ENCODE data around the gene GSAP. TPM values are rescaled to one million over a fixed set of nuclear protein-coding genes. Genes with fewer than 3 reads are reported as not detected.

The GSAP gene
- polyA plus RNA-seq, 3 donors, result 19.1 to 105 (median 35.6) TPM

DNA sequence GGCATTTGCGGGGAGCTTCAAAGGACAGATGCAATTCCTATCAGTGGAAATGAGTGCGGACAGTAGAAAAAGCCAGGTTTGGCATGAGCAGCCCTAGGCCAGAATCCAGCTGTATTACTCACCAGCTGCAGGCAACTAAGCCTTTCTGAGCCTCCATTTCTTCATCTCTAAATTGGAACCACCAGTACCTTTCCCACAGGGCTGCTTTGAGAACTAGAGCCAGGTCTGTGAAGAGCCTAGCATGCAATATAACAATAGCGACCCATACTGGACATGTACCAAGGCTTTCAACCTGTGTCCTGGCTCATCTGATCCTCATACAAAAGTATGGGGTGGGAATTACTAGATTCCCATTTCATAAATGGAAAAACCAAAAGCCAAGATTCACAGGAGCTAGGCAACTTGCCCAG, 101.0 kb downstream of the GSAP start:
- Histone ChIP-seq H3K4me1 (ENCODE audit: control insufficient read depth in 1 of 2, insufficient read depth in 2 of 2, low read length in 2 of 2) (peaks cover 13 to 20% of the 10 kb centered on the region in 2 donors), H4K20me1 (ENCODE audit: insufficient read depth, low read length) (peaks cover 21% of the 10 kb centered on the region), H2AFZ (ENCODE audit: insufficient read depth, low read depth, low read length, poor library complexity, severe bottlenecking) (no peak overlapping the region), H3K9me3 (replicated peaks in 1 of 2; ENCODE audit: control insufficient read depth in 1 of 2, insufficient read depth in 1 of 2, low read length in 2 of 2) (no peaks in the 10 kb centered on the region), H3K9ac (ENCODE audit: insufficient read depth, low read length, poor library complexity, severe bottlenecking) (no peak overlapping the region), H3K4me2 (replicated peaks; ENCODE audit: extremely low read depth, low read length, poor library complexity, severe bottlenecking) (no peak overlapping the region), H3K36me3 (replicated peaks in 1 of 2; ENCODE audit: control insufficient read depth in 1 of 2, insufficient read depth in 2 of 2, low read length in 2 of 2) (peaks cover 80 to 93% of the 10 kb centered on the region in 2 donors), H3K27me3 (ENCODE audit: control insufficient read depth in 2 of 2, insufficient read depth in 2 of 2, low read length in 2 of 2) (no peaks in the 10 kb centered on the region), H3K27ac (ENCODE audit: low read depth in 1 of 2, low read length in 2 of 2) (no peak overlapping the region), H3K4me3 (replicated peaks in 1 of 3; ENCODE audit: low read depth in 2 of 3, low read length in 3 of 3) (no peak overlapping the region), H3K79me2 (ENCODE audit: insufficient read depth, low read length) (no peaks in the 10 kb centered on the region)
- TF ChIP-seq, protein P1, sequence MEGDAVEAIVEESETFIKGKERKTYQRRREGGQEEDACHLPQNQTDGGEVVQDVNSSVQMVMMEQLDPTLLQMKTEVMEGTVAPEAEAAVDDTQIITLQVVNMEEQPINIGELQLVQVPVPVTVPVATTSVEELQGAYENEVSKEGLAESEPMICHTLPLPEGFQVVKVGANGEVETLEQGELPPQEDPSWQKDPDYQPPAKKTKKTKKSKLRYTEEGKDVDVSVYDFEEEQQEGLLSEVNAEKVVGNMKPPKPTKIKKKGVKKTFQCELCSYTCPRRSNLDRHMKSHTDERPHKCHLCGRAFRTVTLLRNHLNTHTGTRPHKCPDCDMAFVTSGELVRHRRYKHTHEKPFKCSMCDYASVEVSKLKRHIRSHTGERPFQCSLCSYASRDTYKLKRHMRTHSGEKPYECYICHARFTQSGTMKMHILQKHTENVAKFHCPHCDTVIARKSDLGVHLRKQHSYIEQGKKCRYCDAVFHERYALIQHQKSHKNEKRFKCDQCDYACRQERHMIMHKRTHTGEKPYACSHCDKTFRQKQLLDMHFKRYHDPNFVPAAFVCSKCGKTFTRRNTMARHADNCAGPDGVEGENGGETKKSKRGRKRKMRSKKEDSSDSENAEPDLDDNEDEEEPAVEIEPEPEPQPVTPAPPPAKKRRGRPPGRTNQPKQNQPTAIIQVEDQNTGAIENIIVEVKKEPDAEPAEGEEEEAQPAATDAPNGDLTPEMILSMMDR (IDR thresholded peaks at IDR 0.05), result no peak
- H3K9me3 Mint-ChIP-seq, result peaks cover 0 to 3% (median 0%) of the 10 kb centered on the region in 7 donors
- 100% methylated on average over 1 of the region's 3 CpGs for WGBS (ENCODE audit: insufficient coverage)
- H3K27ac Mint-ChIP-seq, result no peak overlapping the region
- no peak for DNase-seq
- H3K36me3 Mint-ChIP-seq, result peaks cover 91 to 92% of the 10 kb centered on the region in 2 donors
- no peak overlapping the region for H3K4me3 Mint-ChIP-seq
- peaks cover 0 to 2% (median 0%) of the 10 kb centered on the region in 3 donors for H3K27me3 Mint-ChIP-seq (ENCODE audit: low read depth in 3 of 3)
- peaks cover 14% of the 10 kb centered on the region for H3K4me1 Mint-ChIP-seq
- intact Hi-C loops (cut with micrococcal nuclease), result loop anchor here in 1 of 2 donors (10.0 kb wide), 1 partner anchor 50 kb away; no protein-coding TSS in a partner anchor

DNA sequence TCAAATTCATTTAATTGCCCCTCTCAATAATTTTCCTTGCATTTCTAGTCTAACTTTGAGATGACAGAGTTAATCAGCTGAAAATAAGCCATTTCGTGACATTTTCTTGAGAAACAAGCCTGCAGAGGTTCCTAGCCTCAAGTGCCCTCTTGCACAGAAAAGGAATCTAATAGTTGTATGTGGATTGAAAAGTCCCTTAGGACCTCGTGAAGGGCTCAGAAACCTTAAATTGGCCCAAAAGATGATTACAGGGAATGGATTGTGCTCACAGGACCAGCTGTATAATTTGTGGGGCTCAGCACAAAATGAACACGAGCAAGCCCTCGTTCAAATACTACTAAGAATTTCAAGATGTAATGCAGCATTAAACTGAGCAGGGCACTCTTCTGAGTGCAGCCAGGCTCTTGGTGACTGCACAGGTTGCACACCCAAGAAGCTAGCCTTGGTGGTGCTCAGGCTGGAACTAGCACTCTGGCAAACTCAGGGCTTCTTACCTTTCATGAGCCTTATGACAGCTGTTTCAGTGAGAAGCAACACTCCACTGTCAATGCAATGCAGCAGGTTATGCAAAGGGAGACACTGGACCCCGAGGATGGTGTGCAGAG, 102.2 kb downstream of the GSAP start:
- no peaks in the 10 kb centered on the region for H3K27me3 ChIP-seq (ENCODE audit: control insufficient read depth in 2 of 2, insufficient read depth in 2 of 2, low read length in 2 of 2)
- no peak overlapping the region for H3K27ac ChIP-seq (ENCODE audit: low read depth in 1 of 2, low read length in 2 of 2)
- 98% methylated on average over 5 of the region's 5 CpGs for WGBS (ENCODE audit: insufficient coverage)
- no peaks in the 10 kb centered on the region for H3K9me3 ChIP-seq (replicated peaks in 1 of 2; ENCODE audit: control insufficient read depth in 1 of 2, insufficient read depth in 1 of 2, low read length in 2 of 2)
- TF ChIP-seq, protein P1 (IDR thresholded peaks at IDR 0.05), result no peak
- H3K4me3 ChIP-seq (replicated peaks in 1 of 3; ENCODE audit: low read depth in 2 of 3, low read length in 3 of 3), result no peak overlapping the region
- H3K4me3 Mint-ChIP-seq, result no peak overlapping the region
- H3K4me1 ChIP-seq (ENCODE audit: control insufficient read depth in 1 of 2, insufficient read depth in 2 of 2, low read length in 2 of 2), result peaks cover 21 to 32% of the 10 kb centered on the region in 2 donors
- intact Hi-C loops (cut with micrococcal nuclease), result loop anchor here in 1 of 2 donors (10.0 kb wide), 1 partner anchor 49 kb away; no protein-coding TSS in a partner anchor
- H3K36me3 Mint-ChIP-seq, result peaks cover 89 to 91% of the 10 kb centered on the region in 2 donors
- H3K36me3 ChIP-seq (replicated peaks in 1 of 2; ENCODE audit: control insufficient read depth in 1 of 2, insufficient read depth in 2 of 2, low read length in 2 of 2), result peaks cover 75 to 93% of the 10 kb centered on the region in 2 donors
- H3K79me2 ChIP-seq (ENCODE audit: insufficient read depth, low read length), result no peaks in the 10 kb centered on the region
- no peak for DNase-seq
- no peak overlapping the region for H2AFZ ChIP-seq (ENCODE audit: insufficient read depth, low read depth, low read length, poor library complexity, severe bottlenecking)
- H3K9me3 Mint-ChIP-seq, result peaks cover 0 to 3% (median 0%) of the 10 kb centered on the region in 7 donors
- peaks cover 0 to 2% (median 0%) of the 10 kb centered on the region in 3 donors for H3K27me3 Mint-ChIP-seq (ENCODE audit: low read depth in 3 of 3)
- no peak overlapping the region for H3K27ac Mint-ChIP-seq
- H4K20me1 ChIP-seq (ENCODE audit: insufficient read depth, low read length), result peaks cover 23% of the 10 kb centered on the region
- H3K9ac ChIP-seq (ENCODE audit: insufficient read depth, low read length, poor library complexity, severe bottlenecking), result no peak overlapping the region
- H3K4me1 Mint-ChIP-seq, result peaks cover 24% of the 10 kb centered on the region
- H3K4me2 ChIP-seq (replicated peaks; ENCODE audit: extremely low read depth, low read length, poor library complexity, severe bottlenecking), result no peak overlapping the region

Measured in CD14-positive monocyte (primary cell).